Activated T-helper 9 cell treated with anti-CD3 and anti-CD28 coated beads, Interleukin-2, amount 50 U/mL, for 16 hours (primary cell): ENCODE data around the gene SKP2.

Experiments used
- DNase-seq: peaks from one replicate; pipeline ENCODE4 v3.0.0-alpha.2; 2020; ENCODE audit warnings: low read depth

SKP2 gene

GRCh38 chr5:36199620-36200019, 47.7 kb downstream of the SKP2 start:
- DNase-seq = no peak

GRCh38 chr5:36200513-36200912, 48.6 kb downstream of the SKP2 start:
- DNase-seq = no peak

DNA sequence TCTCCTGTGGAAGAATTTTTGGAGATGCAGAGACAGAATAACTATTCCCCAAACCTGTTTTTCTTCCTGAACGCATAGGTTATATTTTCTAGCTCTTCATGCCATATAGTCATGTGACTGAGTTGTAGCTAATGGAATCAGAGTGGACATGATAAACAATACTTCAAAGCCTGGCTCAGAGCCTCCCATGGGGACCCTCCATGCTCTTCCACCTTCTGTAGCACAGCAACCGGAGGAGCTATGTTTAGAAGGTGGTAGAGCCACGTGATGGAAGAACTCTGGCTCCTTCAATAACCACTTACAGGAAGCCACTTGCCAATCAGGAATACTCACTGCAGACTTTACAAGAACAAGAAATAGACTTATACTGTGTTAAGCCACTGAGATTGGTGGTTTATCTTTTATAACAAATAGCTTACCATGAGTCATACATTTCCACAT, 50.6 kb downstream of the SKP2 start:
- no peak for DNase-seq

- DNase-seq = no peak
Measured at GRCh38 chr5:36205329-36205728, 53.4 kb downstream of the SKP2 start.

DNA sequence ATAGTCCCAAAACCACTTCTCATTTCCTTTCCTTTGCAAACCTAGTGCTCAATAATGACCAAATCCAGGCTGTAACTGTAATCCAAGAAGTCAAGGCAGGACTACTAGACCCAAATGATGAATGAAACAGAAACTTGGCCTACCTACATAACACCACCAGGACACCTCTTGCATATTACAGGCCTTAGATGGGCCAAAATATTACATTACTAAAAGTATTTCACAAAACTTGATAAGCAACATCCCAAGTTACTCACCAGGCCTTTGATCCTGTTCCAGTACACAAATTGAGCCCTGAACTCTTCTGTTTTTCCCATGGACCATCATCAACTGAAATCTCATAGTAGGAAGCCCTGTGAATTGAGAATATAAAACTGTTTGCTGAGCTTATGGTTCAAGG, 55.0 kb downstream of the SKP2 start:
- DNase-seq = no peak

DNA sequence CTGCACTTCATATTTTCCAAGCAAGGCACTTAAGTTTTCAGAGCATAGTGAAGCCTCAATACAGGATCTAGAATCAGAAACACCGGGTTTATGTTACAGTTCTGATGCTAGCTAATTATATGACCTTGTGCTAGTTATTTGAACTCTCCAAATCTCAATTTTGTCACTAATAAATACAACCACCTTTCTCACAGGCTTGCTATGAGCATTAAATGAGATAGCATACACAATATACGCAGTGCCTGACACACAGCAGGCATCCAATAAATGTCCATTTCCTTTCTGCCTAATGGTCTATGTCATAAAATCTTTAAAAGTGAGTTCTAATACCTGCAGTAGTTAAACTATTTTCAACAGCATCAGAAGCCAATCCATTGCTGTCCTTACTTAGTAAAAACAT, 56.9 kb downstream of the SKP2 start:
- DNase-seq = no peak

DNA sequence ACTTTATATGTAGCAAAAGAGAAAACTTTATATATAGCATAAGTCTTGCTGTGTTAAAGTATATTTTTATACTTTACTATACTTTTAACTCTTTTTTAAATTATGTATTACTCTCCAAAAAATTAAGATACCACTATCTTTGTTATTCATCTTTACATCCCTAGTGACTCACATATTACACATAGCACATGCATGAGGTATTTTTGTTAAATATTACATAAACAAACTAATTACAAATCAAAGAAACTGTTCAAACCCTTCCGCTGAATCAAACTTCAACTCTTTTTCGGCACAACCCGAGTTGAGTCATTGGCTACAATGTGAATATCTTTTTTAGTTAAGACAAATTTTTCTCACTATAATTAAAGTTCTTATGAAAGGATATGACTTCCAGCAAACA, 57.8 kb downstream of the SKP2 start:
- DNase-seq = no peak

GRCh38 chr5:36214436-36214835, 62.5 kb downstream of the SKP2 start:
- DNase-seq = no peak

DNA sequence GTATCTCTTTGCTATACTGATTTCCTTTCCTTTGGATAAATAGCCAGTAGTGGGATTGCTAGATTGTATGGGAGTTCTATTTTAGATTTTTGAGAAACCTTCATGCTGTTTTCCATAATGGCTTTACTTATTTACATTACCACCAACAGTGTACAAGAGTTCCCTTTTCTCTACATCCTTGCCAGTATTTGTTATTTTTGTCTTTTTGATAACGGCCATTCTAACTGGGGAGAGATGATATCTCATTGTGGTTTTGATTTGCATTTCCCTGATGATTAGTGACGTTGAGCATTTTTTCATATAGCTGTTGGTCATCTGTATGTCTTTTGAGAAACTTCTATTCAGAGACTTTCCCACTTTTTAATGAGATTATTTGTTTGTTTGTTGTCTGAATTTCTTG, 64.0 kb downstream of the SKP2 start:
- no peak for DNase-seq

GRCh38 chr5:36217567-36217966, 65.7 kb downstream of the SKP2 start:
- no peak for DNase-seq

GRCh38 chr5:36217988-36218387, 66.1 kb downstream of the SKP2 start:
- DNase-seq = no peak

DNA sequence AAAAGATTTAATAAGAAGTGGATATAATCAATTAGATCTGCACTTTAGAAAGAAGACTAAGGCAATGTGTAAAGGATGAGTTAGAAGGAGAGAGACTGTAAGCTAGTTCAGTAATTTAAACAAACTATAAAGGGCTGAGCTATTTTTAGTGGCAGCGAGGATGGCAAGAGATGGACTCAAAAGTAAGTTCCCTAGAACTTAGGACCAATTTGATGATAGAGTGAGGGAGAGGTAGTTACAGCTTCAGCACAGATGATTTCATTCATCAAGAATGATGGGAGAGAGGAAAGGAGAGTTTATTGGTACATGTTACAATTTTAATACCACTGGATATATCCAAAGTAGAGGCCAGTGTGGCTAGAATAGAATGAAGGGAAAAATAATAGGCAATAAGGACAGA, 70.7 kb downstream of the SKP2 start:
- DNase-seq = no peak

GRCh38 chr5:36227046-36227445, 75.1 kb downstream of the SKP2 start:
- no peak for DNase-seq

GRCh38 chr5:36228505-36228904, 76.6 kb downstream of the SKP2 start:
- no peak for DNase-seq

DNA sequence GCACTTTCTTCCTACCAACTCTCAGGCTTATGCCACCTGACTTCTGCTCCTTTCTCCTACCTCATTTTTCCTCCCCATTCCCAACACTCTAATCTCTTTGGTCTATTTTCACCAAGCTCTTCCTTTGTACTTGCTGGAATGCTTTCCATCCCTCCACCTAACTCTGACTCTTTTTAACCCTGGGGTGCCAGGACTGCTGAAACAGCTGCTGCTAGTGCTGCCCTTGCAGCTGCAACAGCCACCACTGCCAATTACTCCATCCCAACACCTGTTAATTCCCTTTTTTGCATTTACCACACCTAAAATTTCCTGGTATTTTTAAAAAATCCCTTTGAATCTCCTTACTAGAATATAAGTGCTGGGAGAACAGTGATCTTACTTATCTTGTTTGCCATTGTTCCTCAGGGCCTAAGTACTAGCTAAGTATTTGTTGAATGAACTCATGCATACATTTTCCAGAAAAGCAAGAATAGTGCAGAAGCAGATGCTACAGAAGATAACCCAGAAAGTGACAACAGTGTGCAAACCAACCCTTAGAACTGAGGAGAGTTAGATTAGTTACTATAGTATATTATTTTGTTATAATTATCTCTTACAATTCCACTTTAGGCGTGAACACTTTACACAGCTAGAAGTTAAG, 78.4 kb downstream of the SKP2 start:
- no peak for DNase-seq

GRCh38 chr5:36232533-36232932, 80.6 kb downstream of the SKP2 start:
- no peak for DNase-seq
